ES-I3 (cell line): ENCODE data around the gene PCSK2.

Source experiments
- H3K36me3 ChIP-seq: 2 replicates; pipeline ENCODE4 v1.6.1; 2013; ENCODE audit warnings: mild to moderate bottlenecking, low read length, control low read depth, moderate library complexity; ENCODE audit not compliant: insufficient read depth
- H3K4me1 ChIP-seq: 2 replicates; pipeline ENCODE4 v1.6.1; 2013; ENCODE audit warnings: mild to moderate bottlenecking, control low read depth, low read length; ENCODE audit not compliant: insufficient read depth
- H3K9ac ChIP-seq: 2 replicates; pipeline ENCODE4 v1.6.1; 2013; ENCODE audit warnings: low read depth, mild to moderate bottlenecking, low read length, moderate library complexity
- H3K9me3 ChIP-seq: 2 replicates; pipeline ENCODE4 v1.6.1; 2013; ENCODE audit warnings: mild to moderate bottlenecking, low read length, moderate library complexity; ENCODE audit not compliant: control insufficient read depth, insufficient read depth

The PCSK2 gene

GRCh38 chr20:17505636-17506517 is 279.0 kb downstream of the PCSK2 start:
- peaks cover 5% of the 10 kb centered on the region; the same call in 1 of the 2 replicates for H3K4me1 ChIP-seq
- no peaks in the 10 kb centered on the region for H3K36me3 ChIP-seq
- H3K9me3 ChIP-seq: no peaks in the 10 kb centered on the region
- H3K9ac ChIP-seq: peak overlapping the region; percentile 50; the same call in 1 of the 2 replicates

- no peak overlapping the region for H3K9ac ChIP-seq
- no peaks in the 10 kb centered on the region for H3K9me3 ChIP-seq
- no peaks in the 10 kb centered on the region for H3K36me3 ChIP-seq
- H3K4me1 ChIP-seq: peaks cover 5% of the 10 kb centered on the region; the same call in 1 of the 2 replicates
Observed at GRCh38 chr20:17507032-17507431, 280.2 kb downstream of the PCSK2 start.

- Histone ChIP-seq H3K9me3 (no peaks in the 10 kb centered on the region), H3K9ac (no peak overlapping the region), H3K36me3 (no peaks in the 10 kb centered on the region), H3K4me1 (peaks cover 5% of the 10 kb centered on the region; the same call in 1 of the 2 replicates)
Observed at GRCh38 chr20:17507531-17507930, 280.7 kb downstream of the PCSK2 start.

- H3K9ac ChIP-seq: no peak overlapping the region
- H3K9me3 ChIP-seq: no peaks in the 10 kb centered on the region
- no peaks in the 10 kb centered on the region for H3K36me3 ChIP-seq
- H3K4me1 ChIP-seq: peaks cover 5% of the 10 kb centered on the region; the same call in 1 of the 2 replicates
Observed at GRCh38 chr20:17508756-17509155, 281.9 kb downstream of the PCSK2 start.

- H3K4me1 ChIP-seq: no peaks in the 10 kb centered on the region
- no peaks in the 10 kb centered on the region for H3K9me3 ChIP-seq
- no peaks in the 10 kb centered on the region for H3K36me3 ChIP-seq
- no peak overlapping the region for H3K9ac ChIP-seq
Observed at GRCh38 chr20:17510548-17510947, 283.7 kb downstream of the PCSK2 start.

- no peaks in the 10 kb centered on the region for H3K4me1 ChIP-seq
- no peaks in the 10 kb centered on the region for H3K36me3 ChIP-seq
- H3K9ac ChIP-seq: no peak overlapping the region
- no peaks in the 10 kb centered on the region for H3K9me3 ChIP-seq
Observed at GRCh38 chr20:17511401-17511800, 284.6 kb downstream of the PCSK2 start.

GRCh38 chr20:17513939-17514338 is 287.1 kb downstream of the PCSK2 start:
- H3K9me3 ChIP-seq: no peaks in the 10 kb centered on the region
- no peak overlapping the region for H3K9ac ChIP-seq
- H3K36me3 ChIP-seq: no peaks in the 10 kb centered on the region
- H3K4me1 ChIP-seq: no peaks in the 10 kb centered on the region

GRCh38 chr20:17515053-17515452 is 288.2 kb downstream of the PCSK2 start:
- Histone ChIP-seq H3K9ac (no peak overlapping the region), H3K9me3 (no peaks in the 10 kb centered on the region), H3K36me3 (no peaks in the 10 kb centered on the region), H3K4me1 (no peaks in the 10 kb centered on the region)

GRCh38 chr20:17518339-17519052 is 291.7 kb downstream of the PCSK2 start:
- Histone ChIP-seq H3K9ac (no peak overlapping the region), H3K36me3 (no peaks in the 10 kb centered on the region), H3K9me3 (no peaks in the 10 kb centered on the region), H3K4me1 (peaks cover 10% of the 10 kb centered on the region)

- H3K4me1 ChIP-seq: peaks cover 10% of the 10 kb centered on the region
Observed at GRCh38 chr20:17519606-17520285, 292.9 kb downstream of the PCSK2 start.

GRCh38 chr20:17520583-17520982 is 293.7 kb downstream of the PCSK2 start:
- Histone ChIP-seq H3K36me3 (no peaks in the 10 kb centered on the region), H3K4me1 (peaks cover 10% of the 10 kb centered on the region), H3K9ac (no peak overlapping the region), H3K9me3 (no peaks in the 10 kb centered on the region)

More at GRCh38 chr20:17519606-17520285, 292.9 kb downstream of the PCSK2 start:
- Histone ChIP-seq H3K9ac (no peak overlapping the region), H3K36me3 (no peaks in the 10 kb centered on the region), H3K9me3 (no peaks in the 10 kb centered on the region)

- peaks cover 10% of the 10 kb centered on the region for H3K4me1 ChIP-seq
- no peaks in the 10 kb centered on the region for H3K9me3 ChIP-seq
- no peak overlapping the region for H3K9ac ChIP-seq
- H3K36me3 ChIP-seq: no peaks in the 10 kb centered on the region
Observed at GRCh38 chr20:17522528-17522927, 295.7 kb downstream of the PCSK2 start.

GRCh38 chr20:17523326-17523725 is 296.5 kb downstream of the PCSK2 start:
- no peaks in the 10 kb centered on the region for H3K36me3 ChIP-seq
- no peaks in the 10 kb centered on the region for H3K9me3 ChIP-seq
- H3K4me1 ChIP-seq: peaks cover 10% of the 10 kb centered on the region
- no peak overlapping the region for H3K9ac ChIP-seq

- no peaks in the 10 kb centered on the region for H3K36me3 ChIP-seq
- H3K4me1 ChIP-seq: peaks cover 10% of the 10 kb centered on the region
- no peaks in the 10 kb centered on the region for H3K9me3 ChIP-seq
- H3K9ac ChIP-seq: no peak overlapping the region
Observed at GRCh38 chr20:17524560-17524959, 297.7 kb downstream of the PCSK2 start.
